VCaP (cell line): ENCODE measurements around the gene ZNF350.

Experiments
- H3K27ac ChIP-seq: fragments of 450-650 bp; 2 replicates; pipeline ENCODE4 v1.5.1; 2017
- CTCF ChIP-seq: fragments of 450-650 bp; conservative IDR thresholded peaks from 2 replicates; pipeline ENCODE4 v1.5.1; 2017; ENCODE audit warnings: mild to moderate bottlenecking, moderate library complexity

Gene ZNF350

GRCh38 chr19:51926784-51927741 is 59.6 kb downstream of the ZNF350 start, which contains the start of gene ZNF613:
Gene ZNF613, plus strand, starts transcription at chr19:51927472. Its CDS starts 8,749 bp downstream, at chr19:51936221.
- TF ChIP-seq CTCF: peak; percentile 56
- peak within 1 kb of the TSS; percentile 98 for H3K27ac ChIP-seq

- peak overlapping the region; percentile 98 for H3K27ac ChIP-seq
Observed at GRCh38 chr19:51926426-51926783, 60.2 kb downstream of the ZNF350 start.

GRCh38 chr19:51921949-51922348 is 64.7 kb downstream of the ZNF350 start:
- no peak overlapping the region for H3K27ac ChIP-seq
- no peak for TF ChIP-seq CTCF

More at GRCh38 chr19:51926426-51926783, 60.2 kb downstream of the ZNF350 start:
- TF ChIP-seq CTCF: no peak

- no peak for TF ChIP-seq CTCF
- no peak overlapping the region for H3K27ac ChIP-seq
Observed at GRCh38 chr19:51919606-51920005, 67.0 kb downstream of the ZNF350 start.

- H3K27ac ChIP-seq: no peak overlapping the region
- no peak for TF ChIP-seq CTCF
Observed at GRCh38 chr19:51916167-51916566, 70.5 kb downstream of the ZNF350 start.

- TF ChIP-seq CTCF: no peak
- H3K27ac ChIP-seq: no peak overlapping the region
Observed at GRCh38 chr19:51915324-51915867, 71.2 kb downstream of the ZNF350 start.
